GM12873 (cell line): ENCODE results near the gene KDELR3.

ENCODE experiments used
- TF ChIP-seq, protein P1 (sequence below): IDR thresholded peaks from 2 replicates; pipeline ENCODE4 v1.5.1; 2012; ENCODE audit warnings: low read depth, mild to moderate bottlenecking, moderate library complexity, low read length, control low read depth; ENCODE audit not compliant: insufficient read depth; ENCODE audit errors: missing control alignments

Gene KDELR3

DNA sequence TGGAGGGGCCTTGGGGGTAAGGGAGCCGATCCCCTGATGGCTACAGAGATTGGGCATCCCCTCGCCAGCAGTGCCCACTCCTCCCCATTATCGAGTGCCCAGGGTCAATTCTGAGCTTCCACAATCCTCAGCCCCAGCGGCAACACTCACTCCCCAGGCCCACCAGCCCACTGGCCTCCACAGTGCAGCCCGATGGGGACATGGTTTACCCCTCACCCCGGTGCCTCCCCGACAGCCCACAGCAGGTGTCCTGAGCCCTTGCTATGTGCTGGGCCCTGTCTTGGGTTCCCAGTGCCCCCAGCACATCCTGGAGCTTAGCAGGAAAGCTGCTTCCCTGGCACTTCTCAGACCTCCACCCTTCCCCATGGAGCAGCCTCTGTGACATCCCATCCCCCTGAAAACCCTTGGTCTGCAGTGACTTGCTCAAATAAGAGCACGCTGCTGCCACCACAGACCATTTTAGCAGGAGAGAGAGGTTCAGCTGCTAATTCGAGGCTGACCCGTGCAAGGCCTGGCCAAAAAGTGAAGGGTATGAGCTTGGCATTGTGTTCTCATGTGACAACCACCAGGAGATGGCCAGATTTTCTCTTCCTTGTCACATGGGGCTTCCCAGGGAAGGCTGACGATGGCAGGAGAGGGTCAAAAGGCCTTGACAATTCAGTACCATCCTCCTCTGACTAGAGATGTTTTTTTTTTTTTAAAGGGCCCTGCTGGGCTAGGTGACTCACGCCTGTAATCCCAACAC, 36.5 kb upstream of the KDELR3 start:
- TF ChIP-seq, protein P1, sequence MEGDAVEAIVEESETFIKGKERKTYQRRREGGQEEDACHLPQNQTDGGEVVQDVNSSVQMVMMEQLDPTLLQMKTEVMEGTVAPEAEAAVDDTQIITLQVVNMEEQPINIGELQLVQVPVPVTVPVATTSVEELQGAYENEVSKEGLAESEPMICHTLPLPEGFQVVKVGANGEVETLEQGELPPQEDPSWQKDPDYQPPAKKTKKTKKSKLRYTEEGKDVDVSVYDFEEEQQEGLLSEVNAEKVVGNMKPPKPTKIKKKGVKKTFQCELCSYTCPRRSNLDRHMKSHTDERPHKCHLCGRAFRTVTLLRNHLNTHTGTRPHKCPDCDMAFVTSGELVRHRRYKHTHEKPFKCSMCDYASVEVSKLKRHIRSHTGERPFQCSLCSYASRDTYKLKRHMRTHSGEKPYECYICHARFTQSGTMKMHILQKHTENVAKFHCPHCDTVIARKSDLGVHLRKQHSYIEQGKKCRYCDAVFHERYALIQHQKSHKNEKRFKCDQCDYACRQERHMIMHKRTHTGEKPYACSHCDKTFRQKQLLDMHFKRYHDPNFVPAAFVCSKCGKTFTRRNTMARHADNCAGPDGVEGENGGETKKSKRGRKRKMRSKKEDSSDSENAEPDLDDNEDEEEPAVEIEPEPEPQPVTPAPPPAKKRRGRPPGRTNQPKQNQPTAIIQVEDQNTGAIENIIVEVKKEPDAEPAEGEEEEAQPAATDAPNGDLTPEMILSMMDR = no peak

DNA sequence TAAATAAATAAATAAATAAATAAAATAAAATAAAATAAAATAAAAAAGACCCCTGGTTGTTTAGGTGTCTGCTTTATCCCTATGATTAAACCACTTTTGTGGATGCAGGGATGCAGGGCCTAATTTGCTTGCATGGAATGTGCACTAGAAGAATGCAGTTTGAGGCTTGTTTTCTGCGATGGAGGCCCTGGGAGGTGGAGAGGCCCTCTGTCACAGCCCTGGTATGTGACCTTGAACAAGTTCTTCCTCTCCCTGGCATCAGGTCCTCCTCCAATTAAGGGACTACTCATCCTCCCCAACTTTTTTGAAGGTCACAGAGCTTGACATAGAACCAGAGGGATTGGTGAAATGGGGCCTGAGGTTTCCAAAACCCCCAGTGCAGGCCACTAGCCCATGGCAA, 35.6 kb upstream of the KDELR3 start:
- TF ChIP-seq, protein P1 = no peak

DNA sequence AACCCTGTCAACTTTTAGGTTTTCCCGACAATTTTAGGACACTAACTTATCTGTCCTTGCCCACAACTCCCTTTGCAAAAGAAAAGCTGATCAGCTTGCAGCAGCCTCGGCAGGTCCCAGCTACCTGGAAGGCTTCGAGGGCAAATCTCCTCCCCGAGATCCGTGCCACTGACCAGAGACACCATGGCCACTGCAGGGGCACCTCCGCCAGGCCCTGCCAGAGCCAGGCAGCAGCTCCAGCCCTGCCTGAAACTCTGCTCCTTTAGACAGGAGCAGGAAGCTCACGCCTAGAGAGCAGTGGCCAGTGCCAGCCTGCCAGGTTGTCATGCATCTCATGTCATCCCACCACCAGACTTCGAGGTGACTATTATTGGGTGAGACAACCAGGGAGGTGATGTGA, 34.0 kb upstream of the KDELR3 start:
- TF ChIP-seq, protein P1 = no peak

DNA sequence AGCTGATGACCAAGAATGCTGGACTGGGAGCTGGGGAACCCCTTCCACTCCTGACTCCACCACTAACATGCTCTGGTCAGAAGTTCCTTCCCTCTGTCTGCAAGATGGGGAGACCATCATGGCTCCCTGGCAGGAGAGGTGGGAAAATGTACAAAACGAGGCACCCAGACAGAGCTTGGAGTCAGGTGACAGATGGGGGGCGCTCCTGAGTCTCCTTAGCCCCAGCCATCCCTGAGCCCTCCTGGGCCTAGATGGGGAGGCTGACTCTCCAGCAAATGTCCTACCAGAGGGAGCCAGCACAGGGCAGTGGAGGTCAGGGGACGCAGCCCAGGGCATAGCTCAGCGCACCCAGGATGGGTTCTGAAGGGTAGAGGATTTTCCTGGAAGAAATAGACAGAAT, 32.9 kb upstream of the KDELR3 start:
- TF ChIP-seq, protein P1 = peak; percentile 22

DNA sequence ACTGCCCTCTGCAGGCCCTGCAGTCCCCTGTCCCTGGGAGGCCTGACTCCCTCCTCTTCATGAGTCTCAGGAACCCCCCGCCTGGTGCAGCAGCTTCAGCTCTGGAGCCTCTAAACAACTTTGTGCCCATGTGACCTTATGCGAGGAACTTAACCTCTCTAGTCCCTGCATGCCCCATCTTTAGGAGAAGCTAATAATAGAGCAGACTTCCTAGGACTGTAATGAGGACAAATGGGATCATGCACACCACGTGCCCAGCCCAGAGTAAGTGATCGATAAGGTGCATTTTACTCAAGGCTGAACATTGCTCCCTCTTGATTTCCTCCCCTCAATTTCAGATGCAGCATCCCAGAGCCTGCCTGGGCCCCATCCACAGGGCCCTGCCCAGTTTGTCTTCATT, 31.9 kb upstream of the KDELR3 start:
- TF ChIP-seq, protein P1 = no peak

DNA sequence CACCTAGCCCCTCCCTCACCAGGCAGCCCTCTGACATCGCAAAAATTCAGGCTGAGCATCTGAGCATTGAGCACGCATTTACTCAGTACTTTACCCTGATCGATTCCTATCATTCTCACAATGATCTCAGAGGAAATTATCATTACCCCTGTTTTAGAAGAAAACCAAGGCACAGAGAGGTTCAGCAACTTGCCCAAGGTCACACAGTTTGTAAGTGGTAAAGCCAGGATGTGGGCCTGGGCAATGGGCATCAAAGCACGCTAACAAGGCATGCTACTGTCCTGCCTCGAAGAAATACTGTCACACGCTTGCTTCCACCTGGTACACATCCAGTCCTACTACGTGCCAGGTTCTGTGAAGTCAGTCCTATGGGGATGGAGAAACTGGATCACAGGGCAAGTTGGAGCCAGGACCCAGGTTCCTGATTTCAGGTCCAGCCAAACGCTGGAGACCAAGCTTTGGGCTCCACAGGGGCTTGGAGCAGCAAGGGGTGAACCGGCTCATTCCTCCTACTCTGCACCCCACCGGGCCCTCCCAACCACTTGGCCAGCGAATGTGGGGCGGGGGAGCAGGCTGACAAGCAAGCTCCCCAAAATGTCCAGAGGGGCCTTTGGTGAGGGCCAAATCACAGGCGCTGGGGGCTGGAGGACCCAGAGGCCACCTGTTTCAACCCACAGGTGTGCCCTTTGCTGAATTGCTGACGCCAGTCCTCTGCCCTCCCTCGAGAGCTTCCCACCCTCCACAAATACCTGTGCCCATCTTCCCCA, 31.1 kb upstream of the KDELR3 start:
- TF ChIP-seq, protein P1 = no peak

DNA sequence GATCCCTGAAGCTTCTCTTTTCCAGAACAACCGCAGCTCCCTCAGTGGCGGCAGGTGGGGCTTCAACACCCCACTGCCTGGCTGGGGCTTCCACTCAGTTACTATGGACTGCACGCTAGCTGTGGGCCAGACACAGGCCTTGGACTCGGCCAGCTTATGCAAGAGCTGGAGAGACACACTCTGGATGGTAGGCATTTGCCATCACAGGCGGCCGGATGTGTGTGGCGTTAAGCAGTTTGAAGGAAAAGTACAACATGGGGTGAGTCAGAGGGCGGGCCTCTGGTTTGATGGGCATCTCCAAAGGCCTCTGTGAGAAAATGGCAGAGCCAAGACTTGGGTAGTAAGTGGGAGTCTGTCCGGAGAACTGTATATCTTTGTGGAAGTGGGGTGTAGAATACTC, 30.5 kb upstream of the KDELR3 start:
- TF ChIP-seq, protein P1 = no peak
